IMR-90 (cell line): ENCODE measurements around the gene ACADS. TPM values are rescaled to one million over a fixed set of nuclear protein-coding genes. Genes with fewer than 3 reads are reported as not detected.

Source experiments
- ATAC-seq: fragments of 200-7000 bp; cut with Tn5 transposase; 2 replicates; pipeline ENCODE4 v1.9.1; 2020; ENCODE audit warnings: low read depth, mild to moderate bottlenecking, moderate library complexity
- BruUV-seq: library from RNA; stranded (reverse); fragments of 400-500 nt; replicated peaks from 2 replicates; lab custom pipeline; 2021; lab: Mats Ljungman, UMichigan
- CTCF ChIA-PET: fragments of 300-600 bp; formaldehyde crosslinking; extraction: SDS; loops from one replicate; lab custom pipeline; 2021; ENCODE audit warnings: antibody characterized with exemption; lab: Yijun Ruan, JAX
- POLR2A ChIA-PET: fragments of 300-600 bp; sonication (Branson Sonifier 250); formaldehyde crosslinking; loops from one replicate; lab custom pipeline; 2022; ENCODE audit warnings: antibody characterized with exemption; ENCODE audit not compliant: unreplicated experiment; lab: Charles Lee
- DNase-seq: peaks from one replicate; pipeline ENCODE4 v3.0.0; 2013
- H2AFZ ChIP-seq: replicated peaks from 2 replicates; pipeline ENCODE3; 2013; ENCODE audit warnings: low read length, mild to moderate bottlenecking; ENCODE audit not compliant: poor library complexity
- H2AK5ac ChIP-seq: 2 replicates; pipeline ENCODE4 v1.6.1; 2013; ENCODE audit warnings: low read depth, low read length, inconsistent platforms
- H2AK9ac ChIP-seq: replicated peaks from 2 replicates; pipeline ENCODE3; 2013; ENCODE audit warnings: mild to moderate bottlenecking, low read depth, low read length, moderate library complexity; ENCODE audit not compliant: poor library complexity
- H2BK120ac ChIP-seq: 2 replicates; pipeline ENCODE4 v1.6.1; 2013; ENCODE audit warnings: low read depth, low read length, inconsistent platforms
- H2BK15ac ChIP-seq: 3 replicates; pipeline ENCODE4 v1.6.1; 2013; ENCODE audit warnings: low read depth, low read length, inconsistent platforms
- H2BK20ac ChIP-seq: 2 replicates; pipeline ENCODE4 v1.6.1; 2013; ENCODE audit warnings: low read depth, mild to moderate bottlenecking, inconsistent platforms, low read length, moderate library complexity
- H2BK5ac ChIP-seq: 2 replicates; pipeline ENCODE4 v1.6.1; 2013; ENCODE audit warnings: mild to moderate bottlenecking, low read depth, low read length, inconsistent platforms; ENCODE audit not compliant: poor library complexity, severe bottlenecking
- H3K14ac ChIP-seq: replicated peaks from 2 replicates; pipeline ENCODE4 v1.6.1; 2013; ENCODE audit warnings: low read depth, low read length, inconsistent platforms
- H3K18ac ChIP-seq: 2 replicates; pipeline ENCODE4 v1.6.1; 2013; ENCODE audit warnings: low read depth, low read length, control low read depth
- H3K23ac ChIP-seq: 2 replicates; pipeline ENCODE4 v1.6.1; 2013; ENCODE audit warnings: low read depth, low read length, inconsistent platforms
- H3K27ac ChIP-seq: 2 replicates; pipeline ENCODE4 v1.5.1; 2013; ENCODE audit warnings: mild to moderate bottlenecking, control low read depth, low read length; ENCODE audit not compliant: insufficient read depth
- H3K27me3 ChIP-seq: 2 replicates; pipeline ENCODE4 v1.6.1; 2013; ENCODE audit warnings: low read length; ENCODE audit not compliant: control insufficient read depth, insufficient read depth
- H3K36me3 ChIP-seq: 2 replicates; pipeline ENCODE4 v1.6.1; 2013; ENCODE audit warnings: low read length, mixed read lengths; ENCODE audit not compliant: control insufficient read depth, insufficient read depth
- H3K4ac ChIP-seq: 2 replicates; pipeline ENCODE4 v1.6.1; 2013; ENCODE audit warnings: low read depth, low read length, inconsistent platforms
- H3K4me1 ChIP-seq: 2 replicates; pipeline ENCODE4 v1.6.1; 2013; ENCODE audit warnings: low read length, mixed read lengths; ENCODE audit not compliant: control insufficient read depth, insufficient read depth
- H3K4me2 ChIP-seq: 2 replicates; pipeline ENCODE4 v1.6.1; 2013; ENCODE audit warnings: low read depth, mild to moderate bottlenecking, control low read depth, low read length, moderate library complexity
- H3K4me3 ChIP-seq: 2 replicates; pipeline ENCODE4 v1.5.1; 2013; ENCODE audit warnings: low read depth, mild to moderate bottlenecking, control low read depth, low read length, moderate library complexity; ENCODE audit not compliant: insufficient read depth
- H3K56ac ChIP-seq: 2 replicates; pipeline ENCODE4 v1.6.1; 2013; ENCODE audit warnings: low read length, inconsistent platforms; ENCODE audit not compliant: insufficient read depth; ENCODE audit errors: extremely low read depth
- H3K79me1 ChIP-seq, 2 experiments: 2 replicates each; pipeline ENCODE4 v1.6.1; 2013; ENCODE audit warnings: low read length in 2 of 2, inconsistent platforms in 1 of 2, low read depth in 1 of 2
- H3K9ac ChIP-seq: 2 replicates; pipeline ENCODE4 v1.6.1; 2013; ENCODE audit warnings: low read depth, low read length, control low read depth
- H3K9me1 ChIP-seq: 2 replicates; pipeline ENCODE4 v1.6.1; 2013; ENCODE audit warnings: low read length, inconsistent platforms; ENCODE audit not compliant: insufficient read depth
- H3K9me3 ChIP-seq: 2 replicates; pipeline ENCODE4 v1.6.1; 2013; ENCODE audit warnings: low read length; ENCODE audit not compliant: control insufficient read depth, insufficient read depth
- H4K20me1 ChIP-seq: 2 replicates; pipeline ENCODE4 v1.6.1; 2013; ENCODE audit warnings: low read length, inconsistent platforms; ENCODE audit not compliant: insufficient read depth
- H4K5ac ChIP-seq: 2 replicates; pipeline ENCODE4 v1.6.1; 2013; ENCODE audit warnings: mild to moderate bottlenecking, low read depth, low read length, control low read depth
- H4K8ac ChIP-seq, 2 experiments: 2 replicates each; pipeline ENCODE4 v1.6.1; 2013; ENCODE audit warnings: low read depth in 2 of 2, low read length in 2 of 2, control low read depth in 1 of 2, inconsistent platforms in 1 of 2
- H4K91ac ChIP-seq: 2 replicates; pipeline ENCODE4 v1.6.1; 2013; ENCODE audit warnings: low read depth, low read length, inconsistent platforms; ENCODE audit not compliant: insufficient read depth
- BHLHE40 ChIP-seq: fragments of 150-350 bp; IDR thresholded peaks from 2 replicates; pipeline ENCODE4 v1.6.1; 2016; ENCODE audit warnings: mild to moderate bottlenecking, low read depth, low read length
- CEBPB ChIP-seq: IDR thresholded peaks from 2 replicates; pipeline ENCODE4 v1.6.1; 2012; ENCODE audit warnings: low read depth, low read length, improper control_type of control experiment
- CHD1 ChIP-seq: IDR thresholded peaks from 2 replicates; pipeline ENCODE4 v1.6.1; 2012; ENCODE audit warnings: low read depth, low read length, improper control_type of control experiment
- FOS ChIP-seq: fragments of 150-350 bp; IDR thresholded peaks from 2 replicates; pipeline ENCODE4 v1.6.1; 2016; ENCODE audit warnings: low read depth, low read length
- MAFK ChIP-seq: IDR thresholded peaks from 2 replicates; pipeline ENCODE4 v1.6.1; 2012; ENCODE audit warnings: low read depth, low read length, improper control_type of control experiment
- MAZ ChIP-seq: IDR thresholded peaks from 2 replicates; pipeline ENCODE4 v1.6.1; 2012; ENCODE audit warnings: low read depth, mild to moderate bottlenecking, low read length, improper control_type of control experiment, moderate library complexity, borderline replicate concordance
- MXI1 ChIP-seq: IDR thresholded peaks from 2 replicates; pipeline ENCODE4 v1.6.1; 2012; ENCODE audit warnings: low read depth, mild to moderate bottlenecking, low read length, moderate library complexity, borderline replicate concordance
- NFE2L2 ChIP-seq: fragments of 150-350 bp; IDR thresholded peaks from 2 replicates; pipeline ENCODE4 v1.6.1; 2016; ENCODE audit warnings: low read depth, mild to moderate bottlenecking, low read length
- POLR2A ChIP-seq: IDR thresholded peaks from 2 replicates; pipeline ENCODE4 v1.6.1; 2012; ENCODE audit warnings: mild to moderate bottlenecking, low read depth, low read length
- RAD21 ChIP-seq: IDR thresholded peaks from 2 replicates; pipeline ENCODE4 v1.6.1; 2012; ENCODE audit warnings: low read length, improper control_type of control experiment
- RCOR1 ChIP-seq: IDR thresholded peaks from 2 replicates; pipeline ENCODE4 v1.6.1; 2012; ENCODE audit warnings: mild to moderate bottlenecking, low read length, improper control_type of control experiment; ENCODE audit not compliant: insufficient replicate concordance
- RFX5 ChIP-seq: IDR thresholded peaks from 2 replicates; pipeline ENCODE4 v1.8.0; 2012; ENCODE audit warnings: low read depth, mild to moderate bottlenecking, low read length, moderate library complexity
- SMC3 ChIP-seq: fragments of 150-350 bp; IDR thresholded peaks from 2 replicates; pipeline ENCODE4 v1.6.1; 2016; ENCODE audit warnings: low read depth, mild to moderate bottlenecking, antibody characterized with exemption, low read length, moderate library complexity
- WGBS, 2 experiments: methylation state at CpG; one replicate each; pipeline versions ENCODE4 v1.1.5 to v1.1.7; 2013; ENCODE audit warnings: missing lambda C conversion rate in 2 of 2; ENCODE audit not compliant: insufficient read length in 1 of 2; ENCODE audit errors: extremely low coverage in 2 of 2; 5-methylcytosine and 5-hydroxymethylcytosine counted together
- dilution Hi-C: fragments of 300-500 bp; cut with HindIII; formaldehyde crosslinking; loops from one replicate; pipeline ENCODE4 v1.14.3; 2018; ENCODE audit warnings: low sequenced_read_pairs; ENCODE audit not compliant: unreplicated experiment
- in situ Hi-C: fragments of 300-500 bp; cut with MboI; formaldehyde crosslinking; loops from 3 replicates; pipeline ENCODE4 v1.14.3; 2019; ENCODE audit warnings: low sequenced_read_pairs, inconsistent platforms, mixed read lengths
- intact Hi-C: fragments of 100-400 bp; cut with micrococcal nuclease; formaldehyde crosslinking; loops from 2 replicates; pipeline ENCODE4 v1.10.0; 2022
- polyA plus RNA-seq, 3 experiments: library from polyadenylated mRNA; depleted of rRNA; stranded (reverse); fragments of >200 nt; gene quantifications; 2 replicates each; pipeline ENCODE4 v1.2.3, GENCODE V29; 2012; ENCODE audit warnings: low replicate concordance in 1 of 3
- total RNA-seq: library from RNA; depleted of rRNA; stranded (reverse); fragments of >200 nt; gene quantifications from 2 replicates; pipeline ENCODE4 v1.2.3, GENCODE V29; 2012
- TF ChIP-seq, protein P1 (sequence below): fragments of 150-350 bp; IDR thresholded peaks from 2 replicates; pipeline ENCODE4 v1.6.1; 2016; ENCODE audit warnings: low read depth, mild to moderate bottlenecking, low read length, moderate library complexity, borderline replicate concordance
- TF ChIP-seq, protein P2 (sequence below): fragments of 150-350 bp; IDR thresholded peaks from 2 replicates; pipeline ENCODE4 v1.6.1; 2017; ENCODE audit warnings: mild to moderate bottlenecking, antibody characterized with exemption, low read length, low read depth
- TF ChIP-seq, protein P3 (sequence below): conservative IDR thresholded peaks from 2 replicates; pipeline ENCODE4 v1.5.1; 2012; ENCODE audit warnings: mild to moderate bottlenecking, low read depth, low read length, improper control_type of control experiment

ACADS gene
- total and polyA plus RNA-seq, 2 of the 4 experiments (the other 2 are of a cell fraction), result 2.9 to 5.5 TPM

DNA sequence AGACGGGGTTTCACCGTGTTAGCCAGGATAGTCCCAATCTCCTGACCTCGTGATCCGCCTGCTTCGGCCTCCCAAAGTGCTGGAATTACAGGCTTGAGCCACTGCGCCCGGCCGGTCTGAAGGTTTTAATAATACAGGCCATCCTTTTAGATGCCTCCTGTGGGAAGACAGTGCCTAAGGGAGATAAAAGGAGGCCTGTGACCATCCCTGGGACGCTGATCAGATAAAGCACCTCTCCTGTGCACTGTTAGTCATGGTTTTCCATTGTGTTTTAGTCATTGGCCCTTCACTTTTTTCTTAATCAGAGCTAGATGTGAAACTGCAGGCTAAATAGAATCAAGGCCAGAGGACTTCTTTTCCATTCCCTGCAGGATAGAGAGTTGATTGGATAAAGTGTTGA, 7.6 kb upstream of the ACADS start:
- H4K5ac ChIP-seq, result no peak overlapping the region
- H4K91ac ChIP-seq, result no peak overlapping the region
- intact Hi-C loops (no loop called here), dilution Hi-C loops (no loop called here), in situ Hi-C loops (no loop called here)
- no peak overlapping the region for H2AFZ ChIP-seq
- H3K18ac ChIP-seq, result no peak overlapping the region
- TF ChIP-seq POLR2A, result no peak
- no peak for TF ChIP-seq MXI1
- no peak for TF ChIP-seq CEBPB
- no peak for TF ChIP-seq MAZ
- TF ChIP-seq CHD1, result no peak
- TF ChIP-seq, protein P1, sequence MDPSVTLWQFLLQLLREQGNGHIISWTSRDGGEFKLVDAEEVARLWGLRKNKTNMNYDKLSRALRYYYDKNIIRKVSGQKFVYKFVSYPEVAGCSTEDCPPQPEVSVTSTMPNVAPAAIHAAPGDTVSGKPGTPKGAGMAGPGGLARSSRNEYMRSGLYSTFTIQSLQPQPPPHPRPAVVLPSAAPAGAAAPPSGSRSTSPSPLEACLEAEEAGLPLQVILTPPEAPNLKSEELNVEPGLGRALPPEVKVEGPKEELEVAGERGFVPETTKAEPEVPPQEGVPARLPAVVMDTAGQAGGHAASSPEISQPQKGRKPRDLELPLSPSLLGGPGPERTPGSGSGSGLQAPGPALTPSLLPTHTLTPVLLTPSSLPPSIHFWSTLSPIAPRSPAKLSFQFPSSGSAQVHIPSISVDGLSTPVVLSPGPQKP, result no peak
- TF ChIP-seq, protein P2, sequence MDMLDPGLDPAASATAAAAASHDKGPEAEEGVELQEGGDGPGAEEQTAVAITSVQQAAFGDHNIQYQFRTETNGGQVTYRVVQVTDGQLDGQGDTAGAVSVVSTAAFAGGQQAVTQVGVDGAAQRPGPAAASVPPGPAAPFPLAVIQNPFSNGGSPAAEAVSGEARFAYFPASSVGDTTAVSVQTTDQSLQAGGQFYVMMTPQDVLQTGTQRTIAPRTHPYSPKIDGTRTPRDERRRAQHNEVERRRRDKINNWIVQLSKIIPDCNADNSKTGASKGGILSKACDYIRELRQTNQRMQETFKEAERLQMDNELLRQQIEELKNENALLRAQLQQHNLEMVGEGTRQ, result no peak
- no peak for TF ChIP-seq NFE2L2
- no peak for TF ChIP-seq RFX5
- no peak for TF ChIP-seq BHLHE40
- TF ChIP-seq RAD21, result no peak
- no peak for TF ChIP-seq MAFK
- TF ChIP-seq RCOR1, result no peak
- TF ChIP-seq SMC3, result no peak
- TF ChIP-seq, protein P3, sequence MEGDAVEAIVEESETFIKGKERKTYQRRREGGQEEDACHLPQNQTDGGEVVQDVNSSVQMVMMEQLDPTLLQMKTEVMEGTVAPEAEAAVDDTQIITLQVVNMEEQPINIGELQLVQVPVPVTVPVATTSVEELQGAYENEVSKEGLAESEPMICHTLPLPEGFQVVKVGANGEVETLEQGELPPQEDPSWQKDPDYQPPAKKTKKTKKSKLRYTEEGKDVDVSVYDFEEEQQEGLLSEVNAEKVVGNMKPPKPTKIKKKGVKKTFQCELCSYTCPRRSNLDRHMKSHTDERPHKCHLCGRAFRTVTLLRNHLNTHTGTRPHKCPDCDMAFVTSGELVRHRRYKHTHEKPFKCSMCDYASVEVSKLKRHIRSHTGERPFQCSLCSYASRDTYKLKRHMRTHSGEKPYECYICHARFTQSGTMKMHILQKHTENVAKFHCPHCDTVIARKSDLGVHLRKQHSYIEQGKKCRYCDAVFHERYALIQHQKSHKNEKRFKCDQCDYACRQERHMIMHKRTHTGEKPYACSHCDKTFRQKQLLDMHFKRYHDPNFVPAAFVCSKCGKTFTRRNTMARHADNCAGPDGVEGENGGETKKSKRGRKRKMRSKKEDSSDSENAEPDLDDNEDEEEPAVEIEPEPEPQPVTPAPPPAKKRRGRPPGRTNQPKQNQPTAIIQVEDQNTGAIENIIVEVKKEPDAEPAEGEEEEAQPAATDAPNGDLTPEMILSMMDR, result no peak
- TF ChIP-seq FOS, result no peak
- no peak for ATAC-seq
- peaks cover 10% of the 10 kb centered on the region for H3K9me1 ChIP-seq
- no peak overlapping the region for H3K4me2 ChIP-seq
- peaks cover 21 to 42% of the 10 kb centered on the region in 2 experiments for H3K79me1 ChIP-seq
- no peaks in the 10 kb centered on the region; the same call in 1 of the 2 replicates for H4K20me1 ChIP-seq
- POLR2A ChIA-PET, result no interaction called here
- H3K9ac ChIP-seq, result no peak overlapping the region
- peaks cover 9% of the 10 kb centered on the region; the same call in 1 of the 2 replicates for H3K4me1 ChIP-seq
- no peak overlapping the region for H4K8ac ChIP-seq
- no peak overlapping the region for H3K23ac ChIP-seq
- H3K27ac ChIP-seq, result no peak overlapping the region
- no peak overlapping the region for H2BK5ac ChIP-seq
- no peaks in the 10 kb centered on the region for H3K27me3 ChIP-seq
- no peak overlapping the region for H2BK15ac ChIP-seq
- WGBS, 2 experiments, result no CpG with 5 or more reads among the region's 9 CpGs
- H2AK5ac ChIP-seq, result no peak overlapping the region
- no peak overlapping the region for H2BK120ac ChIP-seq
- no peak overlapping the region for H2AK9ac ChIP-seq
- no peak overlapping the region for H3K14ac ChIP-seq
- no TSS peak for BruUV-seq
- H3K56ac ChIP-seq, result no peak overlapping the region
- no peak overlapping the region for H2BK20ac ChIP-seq
- peaks cover 51% of the 10 kb centered on the region for H3K36me3 ChIP-seq
- H3K4me3 ChIP-seq, result no peak overlapping the region
- CTCF ChIA-PET, result no interaction called here
- no peak overlapping the region for H3K4ac ChIP-seq
- no peak for DNase-seq
- no peaks in the 10 kb centered on the region for H3K9me3 ChIP-seq
